PC-3 (cell line): ENCODE results near the gene VWA2. TPM values are rescaled to one million over a fixed set of nuclear protein-coding genes. Genes with fewer than 3 reads are reported as not detected.

ENCODE experiments used
- ATAC-seq: fragments of 200-7000 bp; cut with Tn5 transposase; 2 replicates; pipeline ENCODE4 v1.9.1; 2020; ENCODE audit warnings: mild to moderate bottlenecking, moderate library complexity
- BruUV-seq: library from RNA; stranded (reverse); fragments of 400-500 nt; replicated peaks from 2 replicates; lab custom pipeline; 2021; lab: Mats Ljungman, UMichigan
- CTCF ChIA-PET: fragments of 300-600 bp; sonication (Branson Sonifier 250); formaldehyde crosslinking; loops from one replicate; lab custom pipeline; 2022; ENCODE audit warnings: antibody characterized with exemption; lab: Charles Lee
- POLR2A ChIA-PET: fragments of 300-600 bp; sonication (Branson Sonifier 250); formaldehyde crosslinking; loops from one replicate; lab custom pipeline; 2022; ENCODE audit warnings: antibody characterized with exemption; ENCODE audit not compliant: unreplicated experiment; lab: Charles Lee
- DNase-seq: peaks from one replicate; pipeline ENCODE4 v3.0.0-alpha.2; 2015
- H2AFZ ChIP-seq: fragments of 300-600 bp; sonication (generic); 2 replicates; pipeline ENCODE4 v1.6.0; 2016; ENCODE audit warnings: antibody characterized with exemption, low read length
- H3F3A ChIP-seq: fragments of 300-600 bp; sonication (generic); one replicate; pipeline ENCODE4 v1.6.0; 2017; ENCODE audit warnings: antibody characterized with exemption, low read length, control low read depth, mild to moderate bottlenecking; ENCODE audit not compliant: unreplicated experiment
- H3K27ac ChIP-seq: fragments of 300-600 bp; sonication (generic); 2 replicates; pipeline ENCODE4 v1.5.1; 2016; ENCODE audit warnings: mild to moderate bottlenecking, low read length
- H3K27me3 ChIP-seq: fragments of 300-600 bp; sonication (generic); 2 replicates; pipeline ENCODE4 v1.6.1; 2016; ENCODE audit warnings: low read length, mixed read lengths
- H3K36me3 ChIP-seq: fragments of 300-600 bp; sonication (generic); 2 replicates; pipeline ENCODE4 v1.6.1; 2016; ENCODE audit warnings: low read depth, mixed run types, low read length, mixed read lengths
- H3K4me1 ChIP-seq: fragments of 300-600 bp; sonication (generic); 2 replicates; pipeline ENCODE4 v1.5.1; 2016; ENCODE audit warnings: low read length; ENCODE audit not compliant: insufficient read depth
- H3K4me2 ChIP-seq: fragments of 300-600 bp; sonication (generic); 2 replicates; pipeline ENCODE4 v1.6.0; 2016; ENCODE audit warnings: low read length
- H3K4me3 ChIP-seq: fragments of 300-600 bp; sonication (generic); 2 replicates; pipeline ENCODE4 v1.5.1; 2016; ENCODE audit warnings: mild to moderate bottlenecking, low read length, mixed read lengths
- H3K79me2 ChIP-seq: fragments of 300-600 bp; sonication (generic); 2 replicates; pipeline ENCODE4 v1.6.1; 2017; ENCODE audit warnings: low read length, mixed read lengths
- H3K9ac ChIP-seq: fragments of 300-600 bp; sonication (generic); 2 replicates; pipeline ENCODE4 v1.6.0; 2016; ENCODE audit warnings: mild to moderate bottlenecking, low read length
- H3K9me2 ChIP-seq: fragments of 300-600 bp; sonication (generic); replicated peaks from 2 replicates; pipeline ENCODE4 v1.6.1; 2016; ENCODE audit warnings: mixed run types, low read length, mixed read lengths
- H3K9me3 ChIP-seq: fragments of 300-600 bp; sonication (generic); 2 replicates; pipeline ENCODE4 v1.6.1; 2016; ENCODE audit warnings: low read length, mixed read lengths
- H4K20me1 ChIP-seq: fragments of 300-600 bp; sonication (generic); 2 replicates; pipeline ENCODE4 v1.6.1; 2016; ENCODE audit warnings: low read length, mixed read lengths
- CTCF ChIP-seq: fragments of 300-600 bp; sonication (generic); conservative IDR thresholded peaks from 2 replicates; pipeline ENCODE4 v1.5.1; 2017; ENCODE audit warnings: antibody characterized with exemption, low read depth, mild to moderate bottlenecking, low read length
- EZH2 ChIP-seq: fragments of 300-600 bp; sonication (generic); IDR thresholded peaks from one replicate; pipeline ENCODE4 v1.6.1; 2017; ENCODE audit warnings: antibody characterized with exemption, mild to moderate bottlenecking, low read length; ENCODE audit not compliant: unreplicated experiment
- EZH2phosphoT487 ChIP-seq: fragments of 300-600 bp; sonication (generic); IDR thresholded peaks from 2 replicates; pipeline ENCODE4 v1.6.1; 2018; ENCODE audit warnings: mild to moderate bottlenecking, antibody characterized with exemption, low read length, borderline replicate concordance
- intact Hi-C: fragments of 100-400 bp; cut with micrococcal nuclease; formaldehyde crosslinking; loops from 2 replicates; pipeline ENCODE4 v1.9.0; 2023
- total RNA-seq: library from RNA; depleted of rRNA; stranded (reverse); fragments of >200 nt; gene quantifications from 2 replicates; pipeline ENCODE4 v1.2.3, GENCODE V29; 2014; rRNA removed

VWA2 gene
- total RNA-seq, 1 experiment from 2014 or later, result not detected

- Histone ChIP-seq H3K27ac (no peak overlapping the region), H3K9ac (no peak overlapping the region), H3K9me2 (no peaks in the 10 kb centered on the region), H3K27me3 (no peaks in the 10 kb centered on the region), H4K20me1 (no peaks in the 10 kb centered on the region), H3K9me3 (no peaks in the 10 kb centered on the region), H3K36me3 (no peaks in the 10 kb centered on the region), H3K4me2 (no peak overlapping the region), H3K4me3 (no peak overlapping the region), H3F3A (no peaks in the 10 kb centered on the region), H2AFZ (no peak overlapping the region), H3K79me2 (no peaks in the 10 kb centered on the region), H3K4me1 (no peaks in the 10 kb centered on the region)
- intact Hi-C loops, result no loop called here
- ATAC-seq (no peak), DNase-seq (no peak)
- no TSS peak for BruUV-seq
- POLR2A ChIA-PET, result no interaction called here
- TF ChIP-seq EZH2 (no peak), EZH2phosphoT487 (no peak), CTCF (no peak)
- CTCF ChIA-PET, result no interaction called here
Observed at GRCh38 chr10:114337510-114338462, 98.7 kb downstream of the VWA2 start.

- TF ChIP-seq EZH2, result no peak
- no peak for TF ChIP-seq CTCF
- TF ChIP-seq EZH2phosphoT487, result no peak
- H3K27me3 ChIP-seq, result no peaks in the 10 kb centered on the region
- ATAC-seq, result no peak
- no peak overlapping the region for H3K9ac ChIP-seq
- no TSS peak for BruUV-seq
- no peak overlapping the region for H3K4me2 ChIP-seq
- no peak for DNase-seq
- no peaks in the 10 kb centered on the region for H3K9me2 ChIP-seq
- no peaks in the 10 kb centered on the region for H4K20me1 ChIP-seq
- H3K27ac ChIP-seq, result no peak overlapping the region
- POLR2A ChIA-PET, result no interaction called here
- intact Hi-C loops, result no loop called here
- H3F3A ChIP-seq, result no peaks in the 10 kb centered on the region
- H3K4me1 ChIP-seq, result no peaks in the 10 kb centered on the region
- CTCF ChIA-PET, result no interaction called here
- H3K9me3 ChIP-seq, result no peaks in the 10 kb centered on the region
- H3K4me3 ChIP-seq, result no peak overlapping the region
- H3K36me3 ChIP-seq, result no peaks in the 10 kb centered on the region
- no peak overlapping the region for H2AFZ ChIP-seq
- no peaks in the 10 kb centered on the region for H3K79me2 ChIP-seq
Observed at GRCh38 chr10:114340816-114341215, 101.8 kb downstream of the VWA2 start.

Other genes with a start within 250 kb of the VWA2 start
- gene ADRB1, start 195.4 kb upstream of the VWA2 start, total RNA-seq, result 0.15 and 0.29 TPM in 2 replicates
- 4.4 and 5.7 TPM in 2 replicates for gene CCDC186, start 65.1 kb upstream of the VWA2 start, total RNA-seq
- gene TDRD1, start 59.9 kb upstream of the VWA2 start, total RNA-seq, result not detected in 2 replicates
- 0.77 and 0.81 TPM in 2 replicates for gene AFAP1L2, start 165.2 kb downstream of the VWA2 start, total RNA-seq